ENCODE measurements around the gene DNAJA1.

DNAJA1 gene

GRCh38 chr9:33029231-33029786, 4.2 kb downstream of the DNAJA1 start:
- no peak for DNase-seq

- no peak for DNase-seq
These were observed 5.2 kb downstream of the DNAJA1 start for GRCh38 chr9:33030285-33030684.

- DNase-seq, result no peak
These were observed 7.2 kb downstream of the DNAJA1 start for GRCh38 chr9:33032292-33032691.

- DNase-seq, result no peak
These were observed 7.8 kb downstream of the DNAJA1 start for GRCh38 chr9:33032865-33033264.

- no peak for DNase-seq
These were observed 15.8 kb downstream of the DNAJA1 start for GRCh38 chr9:33040792-33041431.

GRCh38 chr9:33041432-33042188, 16.5 kb downstream of the DNAJA1 start:
- DNase-seq, result no peak

GRCh38 chr9:33042473-33042872, 17.4 kb downstream of the DNAJA1 start:
- no peak for DNase-seq

GRCh38 chr9:33043671-33044070, 18.6 kb downstream of the DNAJA1 start:
- no peak for DNase-seq

GRCh38 chr9:33044162-33044673, 19.1 kb downstream of the DNAJA1 start:
- peak; percentile 79 for DNase-seq

GRCh38 chr9:33044677-33045282, 19.7 kb downstream of the DNAJA1 start:
- peak; percentile 70 for DNase-seq

GRCh38 chr9:33046061-33046460, 21.0 kb downstream of the DNAJA1 start:
- DNase-seq, result no peak

GRCh38 chr9:33048054-33048465, 23.0 kb downstream of the DNAJA1 start:
- DNase-seq, result no peak

GRCh38 chr9:33049680-33050361, 24.7 kb downstream of the DNAJA1 start:
- DNase-seq, result no peak

GRCh38 chr9:33051144-33051543, 26.1 kb downstream of the DNAJA1 start:
- no peak for DNase-seq

- DNase-seq, result no peak
These were observed 40.3 kb downstream of the DNAJA1 start for GRCh38 chr9:33065157-33066076.

GRCh38 chr9:33068991-33069390, 43.9 kb downstream of the DNAJA1 start:
- DNase-seq, result no peak

GRCh38 chr9:33076046-33077004, 51.3 kb downstream of the DNAJA1 start, which contains the start of gene SMU1:
SMU1 (minus strand) TSS chr9:33076674; CDS start chr9:33076608, 66 bp downstream.
- peak; percentile 98 for DNase-seq

- no peak for DNase-seq
These were observed 55.5 kb downstream of the DNAJA1 start for GRCh38 chr9:33080534-33080933.

- peak; percentile 94 for DNase-seq
These were observed 56.2 kb downstream of the DNAJA1 start for GRCh38 chr9:33081128-33081851.

GRCh38 chr9:33082128-33082527, 57.1 kb downstream of the DNAJA1 start:
- no peak for DNase-seq
